Activated T-helper 17 cell treated with anti-CD3 and anti-CD28 coated beads, Interleukin-2, amount 50 U/mL, for 72 hours (primary cell): ENCODE data around the gene STX1B. TPM values are rescaled to one million over a fixed set of nuclear protein-coding genes. Genes with fewer than 3 reads are reported as not detected.
A peak's percentile ranks its signal among the peaks of the same experiment; 100 is the strongest.
"Not testable (repeated sequence)": the region's sequence is repeated elsewhere in the genome, so short reads cannot be mapped to it uniquely, and the experiment has no call there.

Experiments
- ATAC-seq: fragments of 150-1000 bp; cut with Tn5 transposase; replicated peaks from 2 replicates; pipeline ENCODE4 v1.10.0; 2021; ENCODE audit warnings: mild to moderate bottlenecking, moderate library complexity
- H3K27ac Mint-ChIP-seq: one replicate; pipeline ENCODE4 v1.8.0; 2022; ENCODE audit warnings: mixed read lengths
- H3K27me3 Mint-ChIP-seq: one replicate; pipeline ENCODE4 v1.8.0; 2022; ENCODE audit warnings: mixed read lengths
- H3K36me3 Mint-ChIP-seq: one replicate; pipeline ENCODE4 v1.8.0; 2022; ENCODE audit warnings: low read depth, mild to moderate bottlenecking, mixed read lengths
- H3K4me1 Mint-ChIP-seq: one replicate; pipeline ENCODE4 v1.8.0; 2022; ENCODE audit warnings: mixed read lengths
- H3K4me3 Mint-ChIP-seq: one replicate; pipeline ENCODE4 v1.8.0; 2022; ENCODE audit warnings: mild to moderate bottlenecking, mixed read lengths
- H3K9me3 Mint-ChIP-seq: one replicate; pipeline ENCODE4 v1.8.0; 2022; ENCODE audit warnings: mixed read lengths
- total RNA-seq, 2 donors: library from RNA; stranded (reverse); gene quantifications; one replicate each; pipeline ENCODE4 v1.2.3, GENCODE V29; 2022

The STX1B gene
- total RNA-seq, 2 donors from 2014 or later = 0.17 to 0.95 TPM

DNA sequence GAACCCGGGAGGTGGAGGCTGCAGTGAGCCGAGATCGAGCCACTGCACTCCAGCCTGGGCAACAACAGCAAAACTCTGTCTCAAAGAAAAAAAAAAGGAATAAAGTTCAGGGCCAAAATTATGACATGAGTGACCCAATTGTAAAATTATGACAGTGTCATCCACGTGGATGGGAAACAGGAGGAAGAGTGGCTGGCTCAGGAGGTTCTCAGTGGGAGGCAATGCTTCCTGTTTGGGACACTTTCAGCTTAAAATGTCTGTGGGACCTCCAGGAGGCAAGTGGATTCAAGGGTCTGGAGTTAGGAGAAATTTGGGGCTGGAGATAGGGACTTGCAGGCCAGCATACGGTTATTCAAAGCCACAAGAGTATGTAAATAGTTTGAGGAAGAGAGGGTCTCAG lies 14.9 kb upstream of the STX1B start:
- Mint-ChIP-seq H3K4me3 (no peak overlapping the region), H3K27me3 (no peaks in the 10 kb centered on the region), H3K4me1 (no peaks in the 10 kb centered on the region), H3K9me3 (no peaks in the 10 kb centered on the region), H3K27ac (no peak overlapping the region), H3K36me3 (no peaks in the 10 kb centered on the region)
- ATAC-seq = no peak

DNA sequence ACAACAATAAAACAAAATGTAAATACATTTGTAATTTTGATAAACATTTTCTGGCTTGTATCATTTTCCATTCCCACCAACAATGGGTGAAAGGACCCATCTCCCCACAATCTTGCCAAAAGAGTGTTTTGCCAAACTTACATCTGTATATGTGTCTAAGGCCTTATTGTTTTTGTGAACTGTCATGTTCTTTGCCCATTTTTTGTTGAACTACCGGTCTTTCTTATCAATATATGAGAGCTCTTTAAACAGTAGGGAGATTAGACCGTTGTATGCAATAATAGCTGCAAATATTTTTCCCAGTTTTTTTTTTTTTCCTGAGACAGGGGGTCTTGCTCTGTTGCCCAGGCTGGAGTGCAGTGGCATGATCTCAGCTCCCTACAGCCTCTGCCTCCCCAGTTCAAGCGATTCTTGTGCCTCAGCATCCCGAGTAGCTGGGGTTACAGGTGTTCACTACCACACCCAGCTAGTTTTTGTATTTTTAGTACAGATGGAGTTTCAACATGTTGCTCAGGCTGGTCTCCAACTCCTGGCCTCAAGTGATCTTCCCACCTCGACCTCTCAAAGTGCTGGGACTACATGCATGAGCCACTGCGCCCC lies 13.3 kb upstream of the STX1B start:
- Mint-ChIP-seq H3K27ac (no peak overlapping the region), H3K27me3 (no peaks in the 10 kb centered on the region), H3K36me3 (no peaks in the 10 kb centered on the region), H3K4me3 (no peak overlapping the region), H3K9me3 (no peaks in the 10 kb centered on the region), H3K4me1 (no peaks in the 10 kb centered on the region)
- no peak for ATAC-seq

DNA sequence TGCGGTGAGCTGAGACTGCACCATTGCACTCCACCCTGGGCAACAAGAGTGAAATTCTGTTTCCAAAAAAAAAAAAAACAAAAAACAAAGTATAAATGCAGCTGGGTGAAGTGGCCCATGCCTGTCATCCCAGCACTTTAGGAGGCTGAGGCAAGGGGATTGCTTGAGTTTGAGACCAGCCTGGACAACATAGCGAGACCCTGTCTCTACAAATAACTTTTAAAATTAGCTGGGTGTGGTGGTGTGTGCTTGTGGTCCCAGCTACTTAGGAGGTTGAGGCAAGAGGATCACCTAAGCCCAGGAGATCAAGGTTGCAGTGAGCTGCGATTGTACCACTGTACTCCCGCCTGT lies 12.8 kb upstream of the STX1B start:
- Mint-ChIP-seq H3K4me1 (no peaks in the 10 kb centered on the region), H3K4me3 (no peak overlapping the region), H3K27me3 (no peaks in the 10 kb centered on the region), H3K9me3 (no peaks in the 10 kb centered on the region), H3K27ac (no peak overlapping the region), H3K36me3 (no peaks in the 10 kb centered on the region)
- no peak for ATAC-seq

DNA sequence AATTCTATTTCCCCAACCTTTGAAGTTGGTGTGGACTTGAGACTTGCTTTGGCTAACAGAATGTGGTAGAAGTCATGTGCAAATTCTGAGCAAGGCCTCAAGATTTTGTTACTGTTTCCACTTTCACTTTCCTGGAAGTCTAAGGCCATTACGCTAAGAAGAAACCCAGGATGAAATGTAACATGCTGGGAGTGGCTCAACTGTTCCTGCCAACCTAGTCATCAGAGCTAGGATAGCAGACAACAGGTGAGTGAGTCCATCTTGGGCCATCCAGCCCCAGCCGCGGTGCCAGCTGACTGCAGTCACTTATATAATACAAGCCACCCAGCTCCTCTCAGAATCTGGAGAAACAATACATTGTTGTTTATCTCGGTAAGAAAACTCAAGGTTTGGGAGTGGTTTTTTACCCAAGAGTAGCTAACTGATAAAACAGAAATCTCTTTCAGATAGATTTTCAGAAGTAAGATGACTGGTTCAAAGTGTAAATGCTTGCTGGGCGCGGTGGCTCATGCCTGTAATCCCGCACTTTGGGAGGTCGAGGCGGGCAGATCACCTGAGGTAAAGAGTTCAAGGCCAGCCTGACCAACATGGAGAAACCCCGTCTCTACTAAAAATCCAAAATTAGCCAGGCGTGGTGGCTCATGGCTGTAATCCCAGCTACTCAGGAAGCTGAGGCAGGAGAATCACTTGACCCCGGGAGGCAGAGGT lies 12.3 kb upstream of the STX1B start:
- Mint-ChIP-seq H3K4me3 (no peak overlapping the region), H3K9me3 (no peaks in the 10 kb centered on the region), H3K4me1 (no peaks in the 10 kb centered on the region), H3K27ac (no peak overlapping the region), H3K27me3 (no peaks in the 10 kb centered on the region), H3K36me3 (no peaks in the 10 kb centered on the region)
- no peak for ATAC-seq

DNA sequence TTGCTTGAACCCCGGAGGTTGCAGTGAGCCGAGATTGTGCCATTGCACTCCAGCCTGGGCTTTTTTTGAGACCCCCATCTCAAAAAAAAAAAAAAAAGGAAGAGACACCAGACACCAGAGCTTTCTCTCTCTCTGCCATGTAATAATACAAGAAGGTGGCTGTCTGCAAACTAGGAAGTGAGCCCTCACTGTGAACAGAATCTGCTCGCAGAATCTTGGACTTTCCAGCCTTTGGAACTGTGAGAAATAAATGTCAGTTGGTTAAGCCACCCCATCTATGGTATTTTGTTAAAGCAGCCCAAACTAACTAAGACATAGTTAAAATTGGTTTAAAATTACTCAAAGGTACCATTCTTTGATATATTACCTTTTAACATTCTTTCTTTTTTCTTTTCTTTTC lies 10.1 kb upstream of the STX1B start:
- no peak for ATAC-seq
- H3K9me3 Mint-ChIP-seq = no peaks in the 10 kb centered on the region
- no peaks in the 10 kb centered on the region for H3K36me3 Mint-ChIP-seq
- H3K27me3 Mint-ChIP-seq = no peaks in the 10 kb centered on the region
- no peak overlapping the region for H3K4me3 Mint-ChIP-seq
- no peak overlapping the region for H3K27ac Mint-ChIP-seq
- H3K4me1 Mint-ChIP-seq = no peaks in the 10 kb centered on the region

DNA sequence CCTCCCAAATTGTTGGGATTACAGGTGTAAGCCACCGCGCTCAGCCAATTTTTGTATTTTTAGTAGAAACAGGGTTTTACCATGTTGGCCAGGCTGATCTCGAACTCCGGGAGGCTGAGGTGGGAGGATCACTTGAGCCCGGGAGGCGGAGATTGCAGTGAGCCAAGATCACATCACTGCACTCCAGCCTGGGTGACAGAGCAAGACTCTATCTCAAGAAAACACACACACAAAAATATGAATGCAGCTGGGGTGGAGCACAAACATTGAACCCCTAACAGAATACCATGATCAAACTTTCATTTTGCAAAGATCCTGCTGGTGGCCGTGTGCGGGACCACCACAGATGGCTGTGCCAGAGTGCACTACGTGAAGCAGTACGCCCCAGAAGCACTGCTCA lies 7.3 kb upstream of the STX1B start:
- H3K36me3 Mint-ChIP-seq, ATAC-seq, H3K4me1 Mint-ChIP-seq, H3K27ac Mint-ChIP-seq, H3K9me3 Mint-ChIP-seq, H3K4me3 Mint-ChIP-seq: not testable (repeated sequence)
- H3K27me3 Mint-ChIP-seq = peaks cover 15% of the 10 kb centered on the region

DNA sequence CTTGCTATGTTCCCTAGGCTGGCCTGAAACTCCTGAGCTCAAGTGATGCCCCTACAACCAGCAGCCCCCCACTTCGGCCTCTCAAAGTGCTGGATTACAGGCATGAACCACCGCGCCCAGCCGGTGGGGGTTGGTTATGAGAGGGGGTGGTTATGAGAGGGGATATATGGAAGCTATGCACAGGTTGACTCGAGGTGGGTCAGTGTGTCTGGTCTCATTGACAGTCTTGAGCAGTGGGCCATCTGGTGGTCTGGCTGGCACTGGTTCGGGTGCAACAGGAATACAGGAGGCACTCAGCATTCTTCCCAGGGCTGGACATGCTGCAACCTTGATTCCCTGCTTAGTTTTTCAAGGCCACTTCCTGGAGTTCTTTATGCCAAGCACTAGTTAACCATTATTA lies 5.6 kb upstream of the STX1B start:
- peaks cover 27% of the 10 kb centered on the region for H3K27me3 Mint-ChIP-seq
- ATAC-seq = no peak
- no peak overlapping the region for H3K27ac Mint-ChIP-seq
- H3K4me3 Mint-ChIP-seq = no peak overlapping the region
- no peaks in the 10 kb centered on the region for H3K36me3 Mint-ChIP-seq
- peaks cover 4% of the 10 kb centered on the region for H3K4me1 Mint-ChIP-seq
- no peaks in the 10 kb centered on the region for H3K9me3 Mint-ChIP-seq

DNA sequence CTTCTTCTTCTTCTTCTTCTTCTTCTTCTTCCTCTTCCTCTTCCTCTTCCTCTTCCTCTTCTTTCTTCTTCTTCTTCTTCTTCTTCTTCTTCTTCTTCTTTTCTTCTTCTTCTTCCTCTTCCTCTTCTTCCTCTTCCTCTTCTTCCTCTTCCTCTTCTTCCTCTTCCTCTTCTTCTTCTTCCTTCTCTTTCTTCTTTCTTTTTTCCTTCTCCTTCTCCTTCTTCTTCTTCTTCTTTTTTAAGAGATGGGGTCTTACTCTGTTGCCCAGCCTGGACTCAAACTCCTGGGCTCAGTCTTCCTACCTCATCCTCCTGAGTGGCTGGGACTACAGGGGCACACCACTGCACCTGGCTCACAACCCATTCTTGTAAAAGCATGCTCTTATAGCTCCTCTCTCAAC lies 2.9 kb upstream of the STX1B start:
- H3K27ac Mint-ChIP-seq, ATAC-seq: not testable (repeated sequence)
- peaks cover 30% of the 10 kb centered on the region for H3K27me3 Mint-ChIP-seq

DNA sequence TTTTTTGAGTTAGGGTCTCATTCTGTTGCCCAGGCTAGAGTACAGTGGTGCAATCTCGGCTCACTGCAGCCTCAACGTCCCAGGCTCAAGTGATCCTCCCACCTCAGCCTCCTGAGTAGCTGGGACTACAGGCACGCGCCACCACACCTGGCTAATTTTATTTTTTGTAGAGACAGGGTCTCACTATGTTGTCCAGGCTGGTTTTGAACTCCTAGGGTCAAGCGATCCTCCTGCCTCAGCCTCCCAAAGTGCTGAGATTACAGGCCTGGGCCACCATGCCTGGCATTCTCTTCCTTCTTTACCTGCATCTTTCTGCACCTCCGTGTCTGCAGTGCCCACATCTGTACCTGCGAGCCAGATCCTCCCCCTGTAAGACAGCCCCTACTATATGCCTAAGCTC lies 1.4 kb upstream of the STX1B start:
- H3K4me1 Mint-ChIP-seq, H3K36me3 Mint-ChIP-seq, ATAC-seq, H3K9me3 Mint-ChIP-seq: not testable (repeated sequence)
- Mint-ChIP-seq H3K27ac (peak overlapping the region; percentile 32), H3K4me3 (peak overlapping the region; percentile 47), H3K27me3 (peaks cover 30% of the 10 kb centered on the region)

More for the DNA sequence above, 2.9 kb upstream of the STX1B start:
- H3K4me1 Mint-ChIP-seq, H3K4me3 Mint-ChIP-seq, H3K9me3 Mint-ChIP-seq, H3K36me3 Mint-ChIP-seq: not testable (repeated sequence)

DNA sequence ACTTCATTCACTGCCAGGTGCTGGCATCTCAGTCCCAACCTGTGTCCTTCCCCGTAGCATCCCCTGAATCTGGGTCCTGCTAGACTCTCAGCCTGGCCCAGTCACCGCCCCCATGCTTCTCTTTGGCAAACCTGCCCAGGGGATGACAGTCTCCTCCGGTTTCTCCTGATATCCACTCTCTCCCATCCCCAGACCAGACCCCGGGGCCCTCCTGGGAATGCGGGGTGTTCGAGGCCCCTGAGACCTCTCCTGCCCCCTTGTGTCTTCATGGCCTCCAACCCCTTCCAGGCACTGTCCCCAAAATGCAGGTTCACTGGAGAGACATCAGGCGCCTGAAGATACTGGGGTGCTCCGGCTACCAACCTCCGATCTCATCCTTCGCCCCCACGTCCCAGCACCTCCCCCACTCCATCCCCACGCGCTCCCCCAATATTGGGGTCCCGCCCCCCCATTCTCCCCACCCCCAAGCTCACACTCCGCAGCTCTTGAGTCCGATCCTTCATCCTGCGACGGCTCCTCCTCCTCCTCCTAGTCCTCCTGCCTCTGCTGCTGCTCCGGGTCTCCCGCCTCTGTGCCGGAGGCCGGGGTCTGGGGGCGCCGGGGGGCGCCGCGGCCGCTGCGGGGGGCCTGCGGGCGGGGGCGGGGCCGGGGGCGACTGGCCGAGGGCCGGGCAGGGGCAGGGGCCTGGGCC lies 399 bp downstream of the STX1B start:
- H3K9me3 Mint-ChIP-seq = no peaks in the 10 kb centered on the region
- H3K36me3 Mint-ChIP-seq = no peaks in the 10 kb centered on the region
- no peak for ATAC-seq
- peak overlapping the region; percentile 26 for H3K27ac Mint-ChIP-seq
- peak overlapping the region; percentile 47 for H3K4me3 Mint-ChIP-seq
- H3K27me3 Mint-ChIP-seq = peaks cover 28% of the 10 kb centered on the region
- H3K4me1 Mint-ChIP-seq = peaks cover 4% of the 10 kb centered on the region

DNA sequence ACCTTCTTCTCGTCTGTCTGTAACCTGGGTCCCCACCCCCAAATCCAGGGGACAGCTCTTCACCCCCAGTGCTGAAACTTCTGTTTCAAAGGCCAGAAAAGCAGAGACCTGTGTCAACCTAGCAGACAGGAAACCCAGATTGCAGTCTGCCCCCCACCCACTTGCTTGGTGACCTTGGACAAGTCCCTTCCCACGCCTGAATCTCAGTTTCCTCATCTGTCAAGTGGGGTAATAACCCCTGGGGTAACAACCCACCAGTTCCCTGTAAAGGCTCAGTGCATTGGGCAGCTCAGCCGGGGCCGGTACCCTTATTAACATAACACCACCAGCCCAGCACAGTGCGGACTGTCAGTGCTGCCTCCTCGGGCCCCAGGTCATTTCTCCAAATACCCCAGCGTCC lies 1.3 kb downstream of the STX1B start:
- Mint-ChIP-seq H3K27me3 (peaks cover 25% of the 10 kb centered on the region), H3K9me3 (no peaks in the 10 kb centered on the region), H3K4me3 (no peak overlapping the region), H3K4me1 (peaks cover 4% of the 10 kb centered on the region), H3K36me3 (no peaks in the 10 kb centered on the region), H3K27ac (peak overlapping the region; percentile 26)
- no peak for ATAC-seq

DNA sequence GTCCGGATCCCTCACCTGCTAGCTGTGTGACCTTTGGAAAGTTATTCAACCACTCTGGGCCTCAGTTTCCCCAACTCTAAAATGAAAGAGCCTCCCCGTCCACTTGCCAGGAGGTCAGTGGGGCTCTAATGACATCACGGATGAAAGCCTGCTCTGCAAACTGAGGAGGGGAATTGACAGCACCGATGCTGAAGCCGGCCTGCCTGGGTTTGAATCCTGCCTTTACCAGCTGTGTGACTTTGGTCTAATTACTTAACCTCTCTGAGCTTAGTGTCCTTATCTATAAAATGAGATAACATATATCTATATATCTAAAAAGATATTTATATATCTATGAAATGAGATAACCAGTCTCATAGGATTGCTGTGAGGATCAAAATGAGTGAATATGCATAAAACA lies 1.9 kb downstream of the STX1B start:
- Mint-ChIP-seq H3K9me3 (no peaks in the 10 kb centered on the region), H3K4me3 (no peak overlapping the region), H3K4me1 (peaks cover 4% of the 10 kb centered on the region), H3K27me3 (peaks cover 22% of the 10 kb centered on the region), H3K27ac (peak overlapping the region; percentile 26), H3K36me3 (no peaks in the 10 kb centered on the region)
- no peak for ATAC-seq

DNA sequence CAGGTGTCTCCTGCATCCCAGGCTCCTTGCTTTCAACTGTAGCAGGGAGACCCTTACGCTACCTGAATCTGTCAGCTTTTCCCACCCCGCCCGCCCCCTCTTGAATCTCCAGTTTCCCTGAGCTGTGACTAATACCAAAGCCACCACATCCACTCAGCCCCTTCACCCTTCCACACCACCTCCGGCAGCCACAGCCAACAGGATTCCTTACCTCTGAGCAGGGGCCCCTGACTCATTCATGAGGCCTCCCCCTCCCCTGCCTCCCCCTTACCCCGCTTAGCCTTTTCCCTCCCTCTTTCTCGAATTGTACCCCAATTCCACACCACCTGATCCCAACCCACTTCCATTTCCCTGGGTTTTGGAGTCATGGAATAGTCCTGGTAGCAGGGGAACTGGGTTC lies 2.3 kb downstream of the STX1B start:
- Mint-ChIP-seq H3K4me1 (peaks cover 4% of the 10 kb centered on the region), H3K4me3 (no peak overlapping the region), H3K27ac (no peak overlapping the region), H3K9me3 (no peaks in the 10 kb centered on the region), H3K27me3 (peaks cover 18% of the 10 kb centered on the region), H3K36me3 (no peaks in the 10 kb centered on the region)
- ATAC-seq = no peak

DNA sequence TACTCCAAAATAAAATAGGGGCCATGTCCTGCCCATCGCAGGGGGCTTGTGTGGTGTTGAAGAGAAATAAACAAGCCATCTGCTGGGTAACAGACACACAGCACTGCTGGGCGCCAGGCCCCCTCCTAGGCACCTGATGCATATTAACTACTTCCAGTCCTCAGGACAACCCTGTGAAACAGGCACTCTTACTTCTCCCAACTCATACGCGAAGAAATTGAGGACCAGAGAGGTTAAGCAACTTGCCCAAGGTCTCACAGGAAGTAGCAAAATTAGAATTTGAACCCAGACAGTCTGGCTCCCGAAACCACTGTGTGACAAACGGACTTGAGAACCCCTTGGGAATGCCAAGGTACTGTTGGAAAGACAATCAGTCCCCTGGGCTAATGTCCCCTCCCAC lies 2.8 kb downstream of the STX1B start:
- Mint-ChIP-seq H3K9me3 (no peaks in the 10 kb centered on the region), H3K36me3 (no peaks in the 10 kb centered on the region), H3K4me1 (peaks cover 4% of the 10 kb centered on the region), H3K4me3 (no peak overlapping the region), H3K27ac (no peak overlapping the region), H3K27me3 (peaks cover 15% of the 10 kb centered on the region)
- ATAC-seq = no peak

DNA sequence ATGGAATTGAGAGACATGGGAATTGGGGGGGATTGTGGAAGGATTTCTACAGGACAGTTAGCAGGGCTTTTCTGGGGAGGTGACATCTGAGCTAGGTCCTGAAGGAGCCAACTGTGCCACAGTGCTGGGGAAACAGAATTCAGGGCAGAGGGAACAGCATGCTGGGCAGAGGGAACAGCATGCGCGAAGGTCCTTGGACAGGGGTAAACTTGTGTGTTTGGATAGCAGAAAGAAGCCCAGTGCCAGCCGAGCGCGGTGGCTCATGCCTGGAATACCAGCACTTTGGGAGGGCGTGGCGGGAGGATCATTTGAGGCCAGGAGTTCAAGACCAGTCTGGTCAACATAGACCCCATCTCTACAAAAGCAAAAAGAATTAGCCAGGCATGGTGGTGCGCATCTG lies 3.8 kb downstream of the STX1B start:
- Mint-ChIP-seq H3K36me3 (no peaks in the 10 kb centered on the region), H3K27ac (no peak overlapping the region), H3K4me1 (no peaks in the 10 kb centered on the region), H3K27me3 (peaks cover 7% of the 10 kb centered on the region), H3K4me3 (no peak overlapping the region), H3K9me3 (no peaks in the 10 kb centered on the region)
- no peak for ATAC-seq
